Type B pancreatic cell (in vitro differentiated cells): Measurements from ENCODE around the gene PIWIL4. TPM values are rescaled to one million over a fixed set of nuclear protein-coding genes. Genes with fewer than 3 reads are reported as not detected.
"Not testable (repeated sequence)": the region's sequence is repeated elsewhere in the genome, so short reads cannot be mapped to it uniquely, and the experiment has no call there.

Source experiments
- DNase-seq: peaks from one replicate; pipeline ENCODE4 v3.0.0; 2021; ENCODE audit warnings: mixed read lengths; ENCODE audit not compliant: unreplicated experiment; ENCODE audit errors: extremely low spot score
- H3K27ac Mint-ChIP-seq: 2 replicates; pipeline ENCODE4 v1.8.0; 2021; ENCODE audit warnings: mild to moderate bottlenecking, mixed read lengths
- H3K27me3 Mint-ChIP-seq: 2 replicates; pipeline ENCODE4 v1.8.0; 2021; ENCODE audit warnings: mixed read lengths
- H3K36me3 Mint-ChIP-seq: 2 replicates; pipeline ENCODE4 v1.8.0; 2021; ENCODE audit warnings: mixed read lengths
- H3K4me1 Mint-ChIP-seq: one replicate; pipeline ENCODE4 v1.8.0; 2021; ENCODE audit warnings: mixed read lengths; ENCODE audit not compliant: unreplicated experiment
- H3K4me3 Mint-ChIP-seq: 2 replicates; pipeline ENCODE4 v1.8.0; 2021; ENCODE audit warnings: mild to moderate bottlenecking, mixed read lengths
- H3K9me3 Mint-ChIP-seq: 2 replicates; pipeline ENCODE4 v1.8.0; 2021; ENCODE audit warnings: mixed read lengths
- total RNA-seq: library from RNA; stranded (reverse); gene quantifications from 2 replicates; pipeline ENCODE4 v1.2.1, GENCODE V29; 2021; ENCODE audit warnings: low replicate concordance
- TF ChIP-seq, protein P1 (sequence below): fragments of 200-600 bp; sonication (generic); conservative IDR thresholded peaks from 2 replicates; pipeline ENCODE4 v1.5.0; 2021; ENCODE audit warnings: antibody characterized with exemption, mild to moderate bottlenecking

PIWIL4 gene
- total RNA-seq, 1 donor from 2014 or later: 4.2 TPM

DNA sequence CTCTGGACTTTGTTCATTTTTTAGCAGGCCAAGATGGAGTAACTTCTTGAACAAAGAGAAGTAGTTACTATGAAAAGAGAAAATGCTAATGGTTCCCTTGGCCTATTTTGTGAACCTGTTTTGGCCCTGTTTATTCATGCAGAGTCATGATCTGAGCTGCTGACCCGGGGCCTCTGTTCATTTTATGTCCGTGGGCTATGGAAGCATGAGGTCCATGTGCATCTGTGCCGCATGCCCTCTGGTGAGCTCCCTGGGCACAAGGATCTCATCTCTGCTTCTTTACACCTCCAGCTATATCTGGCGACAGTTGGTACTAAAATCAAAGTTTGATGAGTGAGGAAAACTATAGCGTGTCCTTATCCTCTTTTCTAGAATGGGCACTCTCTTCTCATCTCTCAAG is 1.0 kb downstream of the PIWIL4 start:
- Mint-ChIP-seq H3K4me1 (peaks cover under 1% of the 10 kb centered on the region), H3K27ac (no peak overlapping the region), H3K9me3 (no peaks in the 10 kb centered on the region), H3K27me3 (no peaks in the 10 kb centered on the region), H3K36me3 (no peaks in the 10 kb centered on the region), H3K4me3 (no peak overlapping the region)
- TF ChIP-seq, protein P1, sequence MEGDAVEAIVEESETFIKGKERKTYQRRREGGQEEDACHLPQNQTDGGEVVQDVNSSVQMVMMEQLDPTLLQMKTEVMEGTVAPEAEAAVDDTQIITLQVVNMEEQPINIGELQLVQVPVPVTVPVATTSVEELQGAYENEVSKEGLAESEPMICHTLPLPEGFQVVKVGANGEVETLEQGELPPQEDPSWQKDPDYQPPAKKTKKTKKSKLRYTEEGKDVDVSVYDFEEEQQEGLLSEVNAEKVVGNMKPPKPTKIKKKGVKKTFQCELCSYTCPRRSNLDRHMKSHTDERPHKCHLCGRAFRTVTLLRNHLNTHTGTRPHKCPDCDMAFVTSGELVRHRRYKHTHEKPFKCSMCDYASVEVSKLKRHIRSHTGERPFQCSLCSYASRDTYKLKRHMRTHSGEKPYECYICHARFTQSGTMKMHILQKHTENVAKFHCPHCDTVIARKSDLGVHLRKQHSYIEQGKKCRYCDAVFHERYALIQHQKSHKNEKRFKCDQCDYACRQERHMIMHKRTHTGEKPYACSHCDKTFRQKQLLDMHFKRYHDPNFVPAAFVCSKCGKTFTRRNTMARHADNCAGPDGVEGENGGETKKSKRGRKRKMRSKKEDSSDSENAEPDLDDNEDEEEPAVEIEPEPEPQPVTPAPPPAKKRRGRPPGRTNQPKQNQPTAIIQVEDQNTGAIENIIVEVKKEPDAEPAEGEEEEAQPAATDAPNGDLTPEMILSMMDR: no peak
- no peak for DNase-seq

DNA sequence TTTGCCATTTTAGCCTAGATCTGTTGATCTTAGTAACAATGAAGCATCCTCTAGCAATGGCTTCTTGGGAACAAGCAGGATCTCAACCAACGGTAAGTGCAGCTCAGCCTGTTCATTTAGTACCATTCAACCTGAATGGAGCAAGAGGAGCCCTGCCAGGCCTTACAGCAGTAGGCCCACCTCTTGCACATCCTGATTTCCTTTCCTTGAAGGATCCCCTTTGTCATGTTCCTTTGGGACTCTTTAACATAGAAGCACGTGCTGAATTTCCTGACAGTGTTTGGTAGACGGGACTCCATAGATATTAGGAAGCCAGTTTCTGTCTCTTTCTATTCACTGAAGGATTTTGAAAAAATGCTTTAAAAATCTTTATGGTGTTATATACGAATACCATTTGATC is 1.5 kb downstream of the PIWIL4 start:
- no peak for DNase-seq
- Mint-ChIP-seq H3K27me3 (no peaks in the 10 kb centered on the region), H3K4me1 (no peaks in the 10 kb centered on the region), H3K4me3 (no peak overlapping the region), H3K9me3 (no peaks in the 10 kb centered on the region), H3K27ac (no peak overlapping the region), H3K36me3 (no peaks in the 10 kb centered on the region)
- TF ChIP-seq, protein P1: no peak

DNA sequence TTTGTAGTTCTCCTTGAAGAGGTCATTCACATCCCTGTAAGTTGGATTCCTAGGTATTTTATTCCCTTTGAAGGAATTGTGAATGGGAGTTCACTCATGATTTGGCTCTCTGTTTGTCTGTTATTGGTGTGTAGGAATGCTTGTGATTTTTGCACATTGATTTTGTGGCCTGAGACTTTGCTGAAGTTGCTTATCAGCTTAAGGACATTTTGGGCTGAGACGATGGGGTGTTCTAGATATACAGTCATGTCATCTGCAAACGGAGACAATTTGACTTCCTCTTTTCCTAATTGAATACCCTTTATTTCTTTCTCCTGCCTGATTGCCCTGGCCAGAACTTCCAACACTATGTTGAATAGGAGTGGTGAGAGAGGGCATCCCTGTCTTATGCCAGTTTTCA is 5.8 kb downstream of the PIWIL4 start:
- H3K4me1 Mint-ChIP-seq: peaks cover 10% of the 10 kb centered on the region
- not testable (repeated sequence) for H3K36me3 Mint-ChIP-seq, H3K27me3 Mint-ChIP-seq, H3K27ac Mint-ChIP-seq, H3K4me3 Mint-ChIP-seq, DNase-seq, H3K9me3 Mint-ChIP-seq

DNA sequence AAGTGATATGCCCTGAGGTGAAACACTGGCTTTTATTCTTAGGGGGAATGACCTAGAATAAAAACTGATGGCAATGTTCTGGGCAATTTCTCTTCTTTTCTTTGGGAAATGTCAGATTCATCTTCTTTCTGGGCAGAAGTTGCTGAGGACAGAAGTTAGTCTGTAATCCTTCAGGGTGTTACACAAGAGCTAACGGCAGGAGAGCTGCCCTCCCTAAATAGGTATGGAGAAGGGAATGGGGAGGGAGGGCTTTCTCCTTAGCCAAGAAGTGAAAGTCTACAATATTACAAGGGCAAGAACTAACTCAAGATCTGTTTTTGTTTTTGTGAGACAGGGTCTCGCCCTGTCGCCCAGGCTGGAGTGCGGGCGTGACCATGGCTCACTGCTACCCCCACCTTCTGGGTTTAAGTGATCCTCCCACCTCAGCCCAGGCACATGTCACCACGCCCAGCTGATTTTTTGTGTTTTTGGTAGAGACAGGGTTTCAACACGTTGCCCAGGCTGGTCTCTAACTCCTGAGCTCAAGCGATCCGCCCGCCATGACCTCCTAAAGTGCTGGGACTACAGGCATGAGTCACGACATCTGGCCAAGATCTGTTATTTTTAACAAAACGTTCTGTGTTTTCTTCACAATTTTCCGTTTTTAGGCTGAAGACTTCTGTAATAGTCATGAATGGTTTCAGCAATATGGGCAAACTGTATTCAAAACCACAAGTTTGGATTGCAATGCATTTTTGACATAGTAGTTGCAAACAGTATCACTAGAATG is 7.2 kb downstream of the PIWIL4 start:
- DNase-seq: no peak
- Mint-ChIP-seq H3K27me3 (no peaks in the 10 kb centered on the region), H3K27ac (no peak overlapping the region), H3K9me3 (no peaks in the 10 kb centered on the region), H3K4me3 (no peak overlapping the region), H3K36me3 (peaks cover 8% of the 10 kb centered on the region), H3K4me1 (peaks cover 10% of the 10 kb centered on the region)
- TF ChIP-seq, protein P1: no peak

DNA sequence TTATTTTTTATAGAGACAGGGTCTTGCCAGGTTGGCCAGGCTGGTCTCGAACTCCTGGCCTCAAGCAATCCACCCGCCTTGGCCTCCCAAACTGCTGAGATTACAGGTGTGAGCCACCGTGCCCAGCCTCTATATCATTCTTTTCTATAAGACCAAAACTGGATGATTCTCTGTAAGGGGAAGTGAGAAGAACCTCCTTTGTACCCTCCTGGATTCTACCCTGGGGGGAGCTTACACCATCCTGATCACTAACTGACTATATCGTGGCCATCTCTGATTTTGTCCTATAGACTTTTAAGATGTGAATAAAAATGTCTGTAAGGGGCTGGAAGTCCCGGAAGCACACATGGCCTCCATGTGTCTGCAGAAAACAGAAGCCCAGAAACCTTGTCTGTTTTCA is 9.1 kb downstream of the PIWIL4 start:
- Mint-ChIP-seq H3K9me3 (no peaks in the 10 kb centered on the region), H3K27me3 (no peaks in the 10 kb centered on the region), H3K27ac (no peak overlapping the region), H3K4me3 (no peak overlapping the region), H3K4me1 (peaks cover 10% of the 10 kb centered on the region), H3K36me3 (peaks cover 11% of the 10 kb centered on the region)
- TF ChIP-seq, protein P1: no peak
- DNase-seq: no peak

DNA sequence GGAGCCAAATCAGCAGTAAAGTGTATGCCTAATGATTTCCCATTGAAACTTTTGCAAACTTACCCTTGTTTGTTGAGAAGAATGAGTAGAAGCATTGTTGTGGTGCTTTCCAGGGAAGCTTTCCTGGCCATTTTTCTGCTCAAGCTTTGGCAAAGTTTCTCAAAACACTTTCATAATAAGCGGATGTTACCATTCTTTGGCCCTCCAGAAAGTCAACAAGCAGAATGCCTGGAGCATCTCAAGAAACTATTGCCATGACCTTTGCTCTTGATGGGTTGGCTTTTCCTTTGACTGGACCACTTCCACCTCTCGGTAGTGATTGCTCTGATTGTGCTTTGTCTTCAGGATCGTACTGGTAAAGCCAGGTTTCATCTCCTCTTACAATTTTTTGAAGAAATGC is 10.7 kb downstream of the PIWIL4 start:
- TF ChIP-seq, protein P1: no peak

More for the DNA sequence above, 10.7 kb downstream of the PIWIL4 start:
- Mint-ChIP-seq H3K9me3 (no peaks in the 10 kb centered on the region), H3K36me3 (peaks cover 11% of the 10 kb centered on the region), H3K27me3 (no peaks in the 10 kb centered on the region), H3K27ac (no peak overlapping the region), H3K4me1 (peaks cover 10% of the 10 kb centered on the region), H3K4me3 (no peak overlapping the region)
- no peak for DNase-seq
